WTC11 (cell line): ENCODE measurements around the gene COL26A1. TPM values are rescaled to one million over a fixed set of nuclear protein-coding genes. Genes with fewer than 3 reads are reported as not detected.
A peak's percentile ranks its signal among the peaks of the same experiment; 100 is the strongest.

Experiments used
- ATAC-seq: fragments of 200-7000 bp; cut with Tn5 transposase; 2 replicates; pipeline ENCODE4 v1.10.0; 2021; ENCODE audit warnings: mild to moderate bottlenecking, moderate library complexity
- CTCF ChIA-PET: fragments of 300-600 bp; sonication (Branson Sonifier 250); formaldehyde crosslinking; loops from one replicate; lab custom pipeline; 2021; ENCODE audit warnings: antibody characterized with exemption; lab: Charles Lee
- POLR2A ChIA-PET: fragments of 350-600 bp; sonication (Branson Sonifier 250); formaldehyde crosslinking; loops from one replicate; lab custom pipeline; 2021; ENCODE audit warnings: antibody characterized with exemption; lab: Charles Lee
- DNase-seq: peaks from one replicate; pipeline ENCODE4 v3.0.0; 2021; ENCODE audit warnings: low spot score
- H3K27ac Mint-ChIP-seq: 2 replicates; pipeline ENCODE4 v1.8.0; 2021; ENCODE audit warnings: mixed read lengths
- H3K27me3 Mint-ChIP-seq: 2 replicates; pipeline ENCODE4 v1.8.0; 2021; ENCODE audit warnings: low read depth, mild to moderate bottlenecking, moderate library complexity, mixed read lengths
- H3K36me3 Mint-ChIP-seq: 2 replicates; pipeline ENCODE4 v1.8.0; 2021; ENCODE audit warnings: mixed read lengths
- H3K4me1 Mint-ChIP-seq: 2 replicates; pipeline ENCODE4 v1.8.0; 2022; ENCODE audit warnings: mixed read lengths
- H3K4me3 Mint-ChIP-seq: 2 replicates; pipeline ENCODE4 v1.8.0; 2021; ENCODE audit warnings: mild to moderate bottlenecking, moderate library complexity, mixed read lengths
- H3K9me3 Mint-ChIP-seq: 2 replicates; pipeline ENCODE4 v1.8.0; 2021; ENCODE audit warnings: mixed read lengths
- CBFB ChIP-seq: sonication (generic); formaldehyde crosslinking; IDR thresholded peaks from 2 replicates; pipeline ENCODE4 v1.8.1; 2022; ENCODE audit warnings: mild to moderate bottlenecking, low read depth, missing genetic modification reagents
- ELF4 ChIP-seq: sonication (generic); formaldehyde crosslinking; IDR thresholded peaks from 2 replicates; pipeline ENCODE4 v1.8.1; 2022; ENCODE audit warnings: low read depth, mild to moderate bottlenecking, moderate library complexity, missing genetic modification reagents
- FOXJ3 ChIP-seq: sonication (generic); formaldehyde crosslinking; IDR thresholded peaks from 2 replicates; pipeline ENCODE4 v1.9.0; 2021; ENCODE audit warnings: missing genetic modification reagents, mild to moderate bottlenecking, borderline replicate concordance
- GRHL2 ChIP-seq: fragments of 250-450 bp; sonication (Bioruptor Pico); IDR thresholded peaks from 2 replicates; pipeline ENCODE4 v1.8.0; 2022; ENCODE audit warnings: mild to moderate bottlenecking, moderate library complexity; ENCODE audit not compliant: insufficient replicate concordance, severe bottlenecking
- GTF2I ChIP-seq: fragments of 250-450 bp; sonication (Bioruptor Pico); conservative IDR thresholded peaks from 2 replicates; pipeline ENCODE4 v1.4.0; 2021; ENCODE audit warnings: mild to moderate bottlenecking
- HMGA2 ChIP-seq: fragments of 250-450 bp; sonication (Bioruptor Pico); IDR thresholded peaks from 2 replicates; pipeline ENCODE4 v1.4.0; 2021; ENCODE audit warnings: mild to moderate bottlenecking, moderate library complexity
- JAZF1 ChIP-seq: fragments of 250-450 bp; sonication (Bioruptor Pico); IDR thresholded peaks from 2 replicates; pipeline ENCODE4 v1.9.0; 2021; ENCODE audit warnings: moderate library complexity, mild to moderate bottlenecking, inconsistent platforms
- KAT7 ChIP-seq: sonication (generic); formaldehyde crosslinking; IDR thresholded peaks from 2 replicates; pipeline ENCODE4 v1.8.1; 2023; ENCODE audit warnings: missing genetic modification reagents, mild to moderate bottlenecking, borderline replicate concordance
- MYBL2 ChIP-seq: sonication (generic); formaldehyde crosslinking; IDR thresholded peaks from 2 replicates; pipeline ENCODE4 v1.8.1; 2023; ENCODE audit warnings: mild to moderate bottlenecking, moderate library complexity, missing genetic modification reagents
- NR2C2 ChIP-seq: sonication (generic); formaldehyde crosslinking; IDR thresholded peaks from 2 replicates; pipeline ENCODE4 v1.8.0; 2022; ENCODE audit warnings: mild to moderate bottlenecking, missing genetic modification reagents
- RORB ChIP-seq: fragments of 250-450 bp; sonication (Bioruptor Pico); IDR thresholded peaks from 2 replicates; pipeline ENCODE4 v1.9.0; 2021; ENCODE audit warnings: mild to moderate bottlenecking
- ZNF121 ChIP-seq: sonication (generic); formaldehyde crosslinking; IDR thresholded peaks from 2 replicates; pipeline ENCODE4 v1.8.0; 2023; ENCODE audit warnings: missing genetic modification reagents
- total RNA-seq: library from RNA; stranded (reverse); gene quantifications from 3 replicates; pipeline ENCODE4 v1.2.3, GENCODE V29; 2021
- TF ChIP-seq, protein P1 (sequence below): fragments of 250-450 bp; sonication (Bioruptor Pico); IDR thresholded peaks from 2 replicates; pipeline ENCODE4 v1.8.0; 2021; ENCODE audit warnings: mild to moderate bottlenecking
- TF ChIP-seq, protein P2 (sequence below): sonication (generic); formaldehyde crosslinking; IDR thresholded peaks from 2 replicates; pipeline ENCODE4 v1.8.0; 2023; ENCODE audit warnings: missing genetic modification reagents, mild to moderate bottlenecking, borderline replicate concordance

The COL26A1 gene
- total RNA-seq, 1 experiment from 2014 or later: 64.4 TPM

- DNase-seq (peak; percentile 88), ATAC-seq (peak; percentile 97)
- Mint-ChIP-seq H3K4me1 (peaks cover 25% of the 10 kb centered on the region), H3K27me3 (no peaks in the 10 kb centered on the region), H3K36me3 (peaks cover 3% of the 10 kb centered on the region), H3K9me3 (no peaks in the 10 kb centered on the region), H3K4me3 (no peak overlapping the region), H3K27ac (0 out of 2 replicates have a peak overlapping the region, but pooled peaks have one; percentile 65)
- ChIA-PET CTCF (interaction anchor here (1.0 to 1.6 kb wide), 2 partner anchors 10 to 17 kb away, joined by 3 to 7 read pairs; no protein-coding TSS in a partner anchor), POLR2A (no interaction called here)
- no peak for TF ChIP-seq NR2C2 (CRISPR knock-in tag)
- no peak for TF ChIP-seq FOXJ3 (CRISPR knock-in tag)
- TF ChIP-seq RORB (CRISPR knock-in tag): no peak
- no peak for TF ChIP-seq CBFB
- TF ChIP-seq KAT7: no peak
- no peak for TF ChIP-seq GRHL2 (CRISPR knock-in tag)
- TF ChIP-seq MYBL2 (CRISPR knock-in tag): no peak
- TF ChIP-seq, protein P1, sequence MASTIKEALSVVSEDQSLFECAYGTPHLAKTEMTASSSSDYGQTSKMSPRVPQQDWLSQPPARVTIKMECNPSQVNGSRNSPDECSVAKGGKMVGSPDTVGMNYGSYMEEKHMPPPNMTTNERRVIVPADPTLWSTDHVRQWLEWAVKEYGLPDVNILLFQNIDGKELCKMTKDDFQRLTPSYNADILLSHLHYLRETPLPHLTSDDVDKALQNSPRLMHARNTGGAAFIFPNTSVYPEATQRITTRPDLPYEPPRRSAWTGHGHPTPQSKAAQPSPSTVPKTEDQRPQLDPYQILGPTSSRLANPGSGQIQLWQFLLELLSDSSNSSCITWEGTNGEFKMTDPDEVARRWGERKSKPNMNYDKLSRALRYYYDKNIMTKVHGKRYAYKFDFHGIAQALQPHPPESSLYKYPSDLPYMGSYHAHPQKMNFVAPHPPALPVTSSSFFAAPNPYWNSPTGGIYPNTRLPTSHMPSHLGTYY: no peak
- TF ChIP-seq JAZF1 (CRISPR knock-in tag): no peak
- TF ChIP-seq HMGA2 (CRISPR knock-in tag): no peak
Observed at GRCh38 chr7:101420436-101420835, 57.8 kb downstream of the COL26A1 start.

- POLR2A ChIA-PET: interaction anchor here (0.8 kb wide), 1 partner anchor 101 kb away, joined by 3 read pairs; the partner anchor contains the start of gene IFT22
- no peak for ATAC-seq
- Mint-ChIP-seq H3K27me3 (no peaks in the 10 kb centered on the region), H3K4me3 (no peak overlapping the region), H3K27ac (no peak overlapping the region), H3K36me3 (peaks cover 10% of the 10 kb centered on the region; the same call in 1 of the 2 replicates), H3K9me3 (0 out of 2 replicates have a peak, but pooled peaks cover 4% of the 10 kb centered on the region), H3K4me1 (peaks cover 25% of the 10 kb centered on the region)
- DNase-seq: no peak
- CTCF ChIA-PET: interaction anchor here (0.6 to 1.3 kb wide), 3 partner anchors 11 to 35 kb away, joined by 3 to 6 read pairs (median 4); no protein-coding TSS in a partner anchor
- TF ChIP-seq NR2C2 (CRISPR knock-in tag) (no peak), ZNF121 (peak; percentile 80)
Observed at GRCh38 chr7:101422356-101423195, 59.9 kb downstream of the COL26A1 start.

GRCh38 chr7:101426303-101427011, 63.8 kb downstream of the COL26A1 start:
- peaks cover 9% of the 10 kb centered on the region; the same call in 1 of the 2 replicates for H3K4me1 Mint-ChIP-seq
- DNase-seq: no peak
- H3K4me3 Mint-ChIP-seq: no peak overlapping the region
- ATAC-seq: no peak
- ChIA-PET POLR2A (no interaction called here), CTCF (interaction anchor here (0.7 to 2.1 kb wide), 3 partner anchors 14 to 105 kb away, joined by 3 to 8 read pairs (median 3); partner anchors contain the start of gene IFT22)
- H3K36me3 Mint-ChIP-seq: peaks cover 10% of the 10 kb centered on the region; the same call in 1 of the 2 replicates
- 0 out of 2 replicates have a peak, but pooled peaks have one; percentile 37 for TF ChIP-seq GTF2I (CRISPR knock-in tag)
- no peak for TF ChIP-seq ELF4
- no peaks in the 10 kb centered on the region for H3K27me3 Mint-ChIP-seq
- 0 out of 2 replicates have a peak, but pooled peaks cover 4% of the 10 kb centered on the region for H3K9me3 Mint-ChIP-seq
- no peak overlapping the region for H3K27ac Mint-ChIP-seq

GRCh38 chr7:101428093-101428866, 65.6 kb downstream of the COL26A1 start:
- H3K27me3 Mint-ChIP-seq: no peaks in the 10 kb centered on the region
- ATAC-seq (no peak), DNase-seq (no peak)
- H3K36me3 Mint-ChIP-seq: peaks cover 7% of the 10 kb centered on the region; the same call in 1 of the 2 replicates
- no peaks in the 10 kb centered on the region for H3K4me1 Mint-ChIP-seq
- ChIA-PET CTCF (interaction anchor here (1.9 kb wide), 1 partner anchor 17 kb away, joined by 8 read pairs; no protein-coding TSS in a partner anchor), POLR2A (no interaction called here)
- TF ChIP-seq, protein P2, sequence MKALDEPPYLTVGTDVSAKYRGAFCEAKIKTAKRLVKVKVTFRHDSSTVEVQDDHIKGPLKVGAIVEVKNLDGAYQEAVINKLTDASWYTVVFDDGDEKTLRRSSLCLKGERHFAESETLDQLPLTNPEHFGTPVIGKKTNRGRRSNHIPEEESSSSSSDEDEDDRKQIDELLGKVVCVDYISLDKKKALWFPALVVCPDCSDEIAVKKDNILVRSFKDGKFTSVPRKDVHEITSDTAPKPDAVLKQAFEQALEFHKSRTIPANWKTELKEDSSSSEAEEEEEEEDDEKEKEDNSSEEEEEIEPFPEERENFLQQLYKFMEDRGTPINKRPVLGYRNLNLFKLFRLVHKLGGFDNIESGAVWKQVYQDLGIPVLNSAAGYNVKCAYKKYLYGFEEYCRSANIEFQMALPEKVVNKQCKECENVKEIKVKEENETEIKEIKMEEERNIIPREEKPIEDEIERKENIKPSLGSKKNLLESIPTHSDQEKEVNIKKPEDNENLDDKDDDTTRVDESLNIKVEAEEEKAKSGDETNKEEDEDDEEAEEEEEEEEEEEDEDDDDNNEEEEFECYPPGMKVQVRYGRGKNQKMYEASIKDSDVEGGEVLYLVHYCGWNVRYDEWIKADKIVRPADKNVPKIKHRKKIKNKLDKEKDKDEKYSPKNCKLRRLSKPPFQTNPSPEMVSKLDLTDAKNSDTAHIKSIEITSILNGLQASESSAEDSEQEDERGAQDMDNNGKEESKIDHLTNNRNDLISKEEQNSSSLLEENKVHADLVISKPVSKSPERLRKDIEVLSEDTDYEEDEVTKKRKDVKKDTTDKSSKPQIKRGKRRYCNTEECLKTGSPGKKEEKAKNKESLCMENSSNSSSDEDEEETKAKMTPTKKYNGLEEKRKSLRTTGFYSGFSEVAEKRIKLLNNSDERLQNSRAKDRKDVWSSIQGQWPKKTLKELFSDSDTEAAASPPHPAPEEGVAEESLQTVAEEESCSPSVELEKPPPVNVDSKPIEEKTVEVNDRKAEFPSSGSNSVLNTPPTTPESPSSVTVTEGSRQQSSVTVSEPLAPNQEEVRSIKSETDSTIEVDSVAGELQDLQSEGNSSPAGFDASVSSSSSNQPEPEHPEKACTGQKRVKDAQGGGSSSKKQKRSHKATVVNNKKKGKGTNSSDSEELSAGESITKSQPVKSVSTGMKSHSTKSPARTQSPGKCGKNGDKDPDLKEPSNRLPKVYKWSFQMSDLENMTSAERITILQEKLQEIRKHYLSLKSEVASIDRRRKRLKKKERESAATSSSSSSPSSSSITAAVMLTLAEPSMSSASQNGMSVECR: no peak
- TF ChIP-seq ZNF121: peak; percentile 68; the same call in 1 of the 2 replicates
- no peak overlapping the region for H3K27ac Mint-ChIP-seq
- H3K4me3 Mint-ChIP-seq: no peak overlapping the region
- 0 out of 2 replicates have a peak, but pooled peaks cover 4% of the 10 kb centered on the region for H3K9me3 Mint-ChIP-seq
